Thymus (tissue), 11 donors: Measurements from ENCODE around the gene PCCA. TPM values are rescaled to one million over a fixed set of nuclear protein-coding genes. Genes with fewer than 3 reads are reported as not detected.
A peak's percentile ranks its signal among the peaks of the same experiment; 100 is the strongest.

ENCODE experiments used
- DNase-seq, 9 donors: peaks; one replicate each; pipeline ENCODE4 v3.0.0-alpha.2; 2013; ENCODE audit warnings: low spot score in 9 of 9, low read depth in 6 of 9, missing footprints in 1 of 9
- H3K27ac ChIP-seq, 2 donors: one replicate each; pipeline ENCODE4 v1.5.1; 2013; ENCODE audit warnings: control low read depth in 1 of 2, low read depth in 1 of 2, low read length in 1 of 2, mild to moderate bottlenecking in 1 of 2, moderate library complexity in 1 of 2
- H3K27me3 ChIP-seq, 2 donors: one replicate each; pipeline ENCODE4 v1.5.1; 2013; ENCODE audit warnings: low read length in 1 of 2; ENCODE audit not compliant: control insufficient read depth in 2 of 2, insufficient read depth in 1 of 2
- H3K36me3 ChIP-seq, 2 donors: one replicate each; pipeline ENCODE4 v1.5.1; 2013; ENCODE audit warnings: low read length in 1 of 2, mild to moderate bottlenecking in 1 of 2, moderate library complexity in 1 of 2; ENCODE audit not compliant: control insufficient read depth in 2 of 2, insufficient read depth in 2 of 2
- H3K4me1 ChIP-seq, 2 donors: one replicate each; pipeline ENCODE4 v1.5.1; 2013; ENCODE audit warnings: low read length in 2 of 2; ENCODE audit not compliant: control insufficient read depth in 2 of 2, insufficient read depth in 2 of 2
- H3K4me3 ChIP-seq, 2 donors: one replicate each; pipeline ENCODE4 v1.5.1; 2013; ENCODE audit warnings: low read length in 2 of 2, control low read depth in 1 of 2, mild to moderate bottlenecking in 1 of 2
- H3K9me3 ChIP-seq, 2 donors: one replicate each; pipeline ENCODE4 v1.5.1; 2013; ENCODE audit warnings: low read length in 1 of 2, mild to moderate bottlenecking in 1 of 2; ENCODE audit not compliant: control insufficient read depth in 2 of 2, insufficient read depth in 1 of 2
- WGBS: extraction: QIAGEN DNeasy Blood & Tissue Kit; methylation state at CpG from one replicate; pipeline ENCODE4 v1.1.7; 2013; 5-methylcytosine and 5-hydroxymethylcytosine counted together
- polyA plus RNA-seq: library from polyadenylated mRNA; stranded (reverse); fragments of 200-250 nt; gene quantifications from one replicate; pipeline ENCODE4 v1.2.3, GENCODE V29; 2013
- total RNA-seq: library from RNA; stranded (reverse); fragments of 120-200 nt; gene quantifications from one replicate; pipeline ENCODE4 v1.2.4, GENCODE V29; 2013
- donor health status: healthy.

PCCA gene
- total and polyA plus RNA-seq, 2 donors = 17.9 to 18.2 TPM

GRCh38 chr13:100478107-100478809, 389.4 kb downstream of the PCCA start:
- H3K27ac ChIP-seq = no peak overlapping the region
- peaks cover 0 to 2% of the 10 kb centered on the region in 2 donors for H3K4me1 ChIP-seq
- 96% methylated on average over 12 of the region's 12 CpGs for WGBS
- no peaks in the 10 kb centered on the region for H3K9me3 ChIP-seq
- no peaks in the 10 kb centered on the region for H3K27me3 ChIP-seq
- no peak overlapping the region for H3K4me3 ChIP-seq
- DNase-seq = no peak
- no peaks in the 10 kb centered on the region for H3K36me3 ChIP-seq

- Histone ChIP-seq H3K27me3 (no peaks in the 10 kb centered on the region), H3K4me1 (peaks cover 3 to 13% of the 10 kb centered on the region in 2 donors), H3K9me3 (no peaks in the 10 kb centered on the region), H3K27ac (no peak overlapping the region), H3K4me3 (no peak overlapping the region), H3K36me3 (no peaks in the 10 kb centered on the region)
- 92% methylated on average over 9 of the region's 9 CpGs for WGBS
- no peak for DNase-seq
These were observed 391.8 kb downstream of the PCCA start for GRCh38 chr13:100480676-100481075.

GRCh38 chr13:100483139-100483538, 394.2 kb downstream of the PCCA start:
- Histone ChIP-seq H3K27me3 (no peaks in the 10 kb centered on the region), H3K4me1 (peaks cover 3 to 13% of the 10 kb centered on the region in 2 donors), H3K4me3 (no peak overlapping the region), H3K27ac (no peak overlapping the region), H3K36me3 (no peaks in the 10 kb centered on the region), H3K9me3 (no peaks in the 10 kb centered on the region)
- no peak for DNase-seq
- 96% methylated on average over 6 of the region's 6 CpGs for WGBS

- Histone ChIP-seq H3K27me3 (no peaks in the 10 kb centered on the region), H3K27ac (peak overlapping the region in 1 of 2 donors; percentile 19), H3K9me3 (no peaks in the 10 kb centered on the region), H3K36me3 (no peaks in the 10 kb centered on the region), H3K4me1 (peaks cover 3 to 13% of the 10 kb centered on the region in 2 donors), H3K4me3 (no peak overlapping the region)
- DNase-seq = peak in 2 of 9 donors; percentile 16 to 39
- WGBS = 38% methylated on average over 8 of the region's 8 CpGs
These were observed 395.0 kb downstream of the PCCA start for GRCh38 chr13:100483841-100484381.

GRCh38 chr13:100484702-100485101, 395.8 kb downstream of the PCCA start:
- 92% methylated on average over 3 of the region's 3 CpGs for WGBS
- H3K36me3 ChIP-seq = no peaks in the 10 kb centered on the region
- H3K4me1 ChIP-seq = peaks cover 3 to 13% of the 10 kb centered on the region in 2 donors

GRCh38 chr13:100485265-100485664, 396.4 kb downstream of the PCCA start:
- no peak overlapping the region for H3K4me3 ChIP-seq
- H3K27ac ChIP-seq = no peak overlapping the region
- over 99% methylated on average over 2 of the region's 2 CpGs for WGBS

More at GRCh38 chr13:100484702-100485101, 395.8 kb downstream of the PCCA start:
- Histone ChIP-seq H3K27me3 (no peaks in the 10 kb centered on the region), H3K27ac (peak overlapping the region in 1 of 2 donors; percentile 18), H3K4me3 (no peak overlapping the region), H3K9me3 (no peaks in the 10 kb centered on the region)
- DNase-seq = no peak

GRCh38 chr13:100490692-100491091, 401.8 kb downstream of the PCCA start:
- Histone ChIP-seq H3K27me3 (no peaks in the 10 kb centered on the region), H3K4me3 (no peak overlapping the region), H3K9me3 (no peaks in the 10 kb centered on the region), H3K36me3 (no peaks in the 10 kb centered on the region), H3K27ac (no peak overlapping the region), H3K4me1 (no peaks in the 10 kb centered on the region)
- no peak for DNase-seq
- 81% methylated on average over 4 of the region's 4 CpGs for WGBS

More at GRCh38 chr13:100485265-100485664, 396.4 kb downstream of the PCCA start:
- Histone ChIP-seq H3K4me1 (peaks cover 3 to 13% of the 10 kb centered on the region in 2 donors), H3K9me3 (no peaks in the 10 kb centered on the region), H3K36me3 (no peaks in the 10 kb centered on the region), H3K27me3 (no peaks in the 10 kb centered on the region)
- DNase-seq = no peak

- Histone ChIP-seq H3K4me3 (no peak overlapping the region), H3K27me3 (no peaks in the 10 kb centered on the region), H3K27ac (no peak overlapping the region), H3K4me1 (no peaks in the 10 kb centered on the region), H3K36me3 (no peaks in the 10 kb centered on the region), H3K9me3 (no peaks in the 10 kb centered on the region)
- WGBS = 96% methylated on average over 8 of the region's 8 CpGs
- no peak for DNase-seq
These were observed 402.4 kb downstream of the PCCA start for GRCh38 chr13:100491164-100491842.

GRCh38 chr13:100493418-100493817, 404.5 kb downstream of the PCCA start:
- H3K27me3 ChIP-seq = no peaks in the 10 kb centered on the region
- no peaks in the 10 kb centered on the region for H3K36me3 ChIP-seq
- no peaks in the 10 kb centered on the region for H3K4me1 ChIP-seq
- no peak for DNase-seq
- H3K27ac ChIP-seq = no peak overlapping the region
- H3K9me3 ChIP-seq = no peaks in the 10 kb centered on the region
- no peak overlapping the region for H3K4me3 ChIP-seq
- WGBS = 96% methylated on average over 7 of the region's 7 CpGs
